ENCODE data around the gene KCNQ2.

DNA sequence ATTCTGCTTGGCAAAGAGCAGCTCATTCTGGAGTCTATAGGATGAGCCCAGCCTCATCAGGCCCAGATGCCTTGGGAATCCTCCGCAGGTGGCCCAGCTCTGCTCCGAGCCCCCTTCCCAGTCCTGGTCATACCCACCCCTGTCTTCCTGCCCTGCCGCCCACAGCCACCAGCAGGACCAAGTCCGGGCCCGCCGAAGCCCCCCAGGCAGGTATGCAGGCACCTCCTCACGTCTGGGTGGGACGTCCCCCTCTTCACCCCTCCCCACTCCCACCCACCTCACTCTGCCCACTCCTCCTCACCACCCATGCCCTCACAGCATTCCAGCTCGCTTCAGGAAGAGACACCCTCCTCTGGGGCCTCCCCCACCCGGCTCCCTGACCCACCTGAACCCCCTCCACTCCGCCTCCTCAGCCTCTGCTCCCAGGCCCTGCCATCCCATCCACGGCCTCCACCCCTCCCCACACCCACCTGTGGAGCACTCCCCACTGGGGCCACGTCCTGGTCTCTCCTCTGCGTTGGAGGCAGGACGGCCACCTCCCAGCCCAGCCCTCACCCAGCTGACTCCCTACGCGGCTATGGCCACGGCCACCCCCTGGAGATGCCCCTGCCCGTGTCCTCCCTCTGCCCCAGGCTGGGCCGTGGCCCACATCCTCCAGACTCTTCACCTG, 43.4 kb downstream of the KCNQ2 start:
- TF ChIP-seq, protein P1, sequence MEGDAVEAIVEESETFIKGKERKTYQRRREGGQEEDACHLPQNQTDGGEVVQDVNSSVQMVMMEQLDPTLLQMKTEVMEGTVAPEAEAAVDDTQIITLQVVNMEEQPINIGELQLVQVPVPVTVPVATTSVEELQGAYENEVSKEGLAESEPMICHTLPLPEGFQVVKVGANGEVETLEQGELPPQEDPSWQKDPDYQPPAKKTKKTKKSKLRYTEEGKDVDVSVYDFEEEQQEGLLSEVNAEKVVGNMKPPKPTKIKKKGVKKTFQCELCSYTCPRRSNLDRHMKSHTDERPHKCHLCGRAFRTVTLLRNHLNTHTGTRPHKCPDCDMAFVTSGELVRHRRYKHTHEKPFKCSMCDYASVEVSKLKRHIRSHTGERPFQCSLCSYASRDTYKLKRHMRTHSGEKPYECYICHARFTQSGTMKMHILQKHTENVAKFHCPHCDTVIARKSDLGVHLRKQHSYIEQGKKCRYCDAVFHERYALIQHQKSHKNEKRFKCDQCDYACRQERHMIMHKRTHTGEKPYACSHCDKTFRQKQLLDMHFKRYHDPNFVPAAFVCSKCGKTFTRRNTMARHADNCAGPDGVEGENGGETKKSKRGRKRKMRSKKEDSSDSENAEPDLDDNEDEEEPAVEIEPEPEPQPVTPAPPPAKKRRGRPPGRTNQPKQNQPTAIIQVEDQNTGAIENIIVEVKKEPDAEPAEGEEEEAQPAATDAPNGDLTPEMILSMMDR (IDR thresholded peaks at IDR 0.05; ENCODE audit: insufficient read depth, low read length, poor library complexity, severe bottlenecking), result no peak
- no peak for TF ChIP-seq EZH2phosphoT487 (conservative IDR thresholded peaks at IDR 0.05; ENCODE audit: low read length)

Measured in SU-DHL-6 (cell line).